GM12878 (cell line): Measurements from ENCODE around the gene ZP2.

Experiments used
- CHD4 ChIP-seq: fragments of 200-600 bp; sonication (generic); IDR thresholded peaks from 2 replicates; pipeline ENCODE4 v1.6.1; 2016; ENCODE audit warnings: mild to moderate bottlenecking
- FOXK2 ChIP-seq: fragments of 450-650 bp; IDR thresholded peaks from 2 replicates; pipeline ENCODE4 v1.6.1; 2017; ENCODE audit warnings: mild to moderate bottlenecking, moderate library complexity
- POLR2AphosphoS5 ChIP-seq: IDR thresholded peaks from 2 replicates; pipeline ENCODE4 v1.6.1; 2011; ENCODE audit warnings: mild to moderate bottlenecking, low read length, inconsistent platforms
- RFX5 ChIP-seq: IDR thresholded peaks from 2 replicates; pipeline ENCODE4 v1.6.1; 2011; ENCODE audit warnings: low read depth, low read length, improper control_type of control experiment
- SIN3A ChIP-seq: IDR thresholded peaks from 2 replicates; pipeline ENCODE4 v1.6.1; 2012; ENCODE audit warnings: low read depth, low read length, improper control_type of control experiment
- SMC3 ChIP-seq: IDR thresholded peaks from 2 replicates; pipeline ENCODE4 v1.6.1; 2011; ENCODE audit warnings: low read length, improper control_type of control experiment, borderline replicate concordance
- TF ChIP-seq, protein P1 (sequence below), 3 experiments: IDR thresholded peaks in 2 of 3; conservative IDR thresholded peaks in 1 of 3; 2 replicates each; pipeline ENCODE4 v1.5.1; 2011; ENCODE audit warnings: low read depth in 3 of 3, low read length in 3 of 3, mild to moderate bottlenecking in 3 of 3, control low read depth in 2 of 3, moderate library complexity in 2 of 3, inconsistent platforms in 1 of 3, mixed read lengths in 1 of 3; ENCODE audit not compliant: control insufficient read depth in 2 of 3, insufficient read depth in 1 of 3; ENCODE audit errors: extremely low read depth in 1 of 3

DNA sequence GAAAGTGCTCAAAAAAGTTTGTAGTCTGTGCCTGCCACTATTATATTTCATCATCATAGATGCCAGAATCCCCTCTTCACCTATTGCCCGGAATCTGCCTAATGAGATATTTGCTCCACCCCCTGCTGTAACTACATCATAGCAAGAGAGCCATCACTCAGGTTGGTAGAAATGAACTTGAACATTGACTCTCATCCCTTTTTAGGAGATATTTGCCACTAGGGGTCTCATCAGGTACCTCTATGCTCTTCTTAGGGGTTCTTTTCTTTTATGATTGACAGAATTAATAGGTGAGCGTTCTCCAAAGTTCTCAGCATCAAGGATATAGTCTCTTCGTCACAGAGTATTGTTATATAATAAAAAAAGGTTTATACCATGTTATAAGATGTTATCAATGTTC is 42.1 kb upstream of the ZP2 start:
- TF ChIP-seq, protein P1, sequence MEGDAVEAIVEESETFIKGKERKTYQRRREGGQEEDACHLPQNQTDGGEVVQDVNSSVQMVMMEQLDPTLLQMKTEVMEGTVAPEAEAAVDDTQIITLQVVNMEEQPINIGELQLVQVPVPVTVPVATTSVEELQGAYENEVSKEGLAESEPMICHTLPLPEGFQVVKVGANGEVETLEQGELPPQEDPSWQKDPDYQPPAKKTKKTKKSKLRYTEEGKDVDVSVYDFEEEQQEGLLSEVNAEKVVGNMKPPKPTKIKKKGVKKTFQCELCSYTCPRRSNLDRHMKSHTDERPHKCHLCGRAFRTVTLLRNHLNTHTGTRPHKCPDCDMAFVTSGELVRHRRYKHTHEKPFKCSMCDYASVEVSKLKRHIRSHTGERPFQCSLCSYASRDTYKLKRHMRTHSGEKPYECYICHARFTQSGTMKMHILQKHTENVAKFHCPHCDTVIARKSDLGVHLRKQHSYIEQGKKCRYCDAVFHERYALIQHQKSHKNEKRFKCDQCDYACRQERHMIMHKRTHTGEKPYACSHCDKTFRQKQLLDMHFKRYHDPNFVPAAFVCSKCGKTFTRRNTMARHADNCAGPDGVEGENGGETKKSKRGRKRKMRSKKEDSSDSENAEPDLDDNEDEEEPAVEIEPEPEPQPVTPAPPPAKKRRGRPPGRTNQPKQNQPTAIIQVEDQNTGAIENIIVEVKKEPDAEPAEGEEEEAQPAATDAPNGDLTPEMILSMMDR (IDR thresholded peaks at IDR 0.05 in 2 of 3, conservative IDR thresholded peaks at IDR 0.05 in 1 of 3; ENCODE audit: control insufficient read depth in 2 of 3, extremely low read depth in 1 of 3, insufficient read depth in 1 of 3, low read depth in 3 of 3, low read length in 3 of 3) = no peak; a peak in 1 of 6 replicates
- TF ChIP-seq SMC3 (no peak), POLR2AphosphoS5 (no peak), RFX5 (no peak), CHD4 (no peak), SIN3A (no peak), FOXK2 (no peak)
